Measurements from ENCODE around the gene NFKBIL1. TPM values are rescaled to one million over a fixed set of nuclear protein-coding genes. Genes with fewer than 3 reads are reported as not detected.
A peak's percentile ranks its signal among the peaks of the same experiment; 100 is the strongest.

NFKBIL1 gene
- total and polyA plus RNA-seq, 10 of the 15 experiments (the other 5 are each of a cell fraction or from before 2014, with no cell fraction given), result 0.19 to 15.1 (median 7.0) TPM

DNA sequence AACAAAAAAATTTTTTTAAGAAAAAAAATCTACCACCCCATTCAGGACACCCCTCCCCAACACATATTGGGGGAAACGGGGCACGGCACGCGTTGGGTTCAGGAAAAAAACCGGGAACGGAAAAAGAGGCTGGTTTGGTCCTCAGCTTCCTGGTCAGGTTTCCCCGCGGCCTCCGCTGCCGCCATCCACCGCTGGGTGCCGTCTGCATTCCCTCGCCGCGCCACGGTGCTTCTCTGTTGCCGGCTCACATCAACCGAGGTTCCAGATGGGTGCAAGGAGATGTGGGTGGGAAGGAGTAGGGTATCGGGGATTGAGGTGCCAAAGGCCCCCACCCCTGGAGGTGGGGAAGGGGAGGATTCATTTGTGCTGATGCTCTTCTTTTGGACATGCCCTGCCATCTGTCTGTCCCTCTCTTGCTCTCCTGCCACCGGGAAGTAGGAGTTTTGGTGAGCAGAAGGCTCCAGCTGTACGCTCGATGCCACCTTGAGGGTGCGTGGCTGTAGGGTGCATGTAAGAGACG is 12.8 kb upstream of the NFKBIL1 start:
- Histone ChIP-seq H3K9ac (ENCODE audit: control insufficient read depth, insufficient read depth, low read length) (no peak overlapping the region), H3K27ac (ENCODE audit: control insufficient read depth, insufficient read depth) (no peak overlapping the region), H3K4me1 (ENCODE audit: control insufficient read depth, insufficient read depth, low read length) (no peaks in the 10 kb centered on the region), H3K36me3 (ENCODE audit: control insufficient read depth in 2 of 2, insufficient read depth in 2 of 2, low read length in 1 of 2) (peaks cover 43 to 57% of the 10 kb centered on the region in 2 experiments), H3K9me3 (replicated peaks; ENCODE audit: control insufficient read depth, insufficient read depth, low read length) (no peaks in the 10 kb centered on the region), H2AFZ (ENCODE audit: control insufficient read depth, low read depth, low read length) (no peak overlapping the region), H3K4me3 (no peak overlapping the region), H3K4me2 (ENCODE audit: control insufficient read depth, insufficient read depth) (peak overlapping the region; percentile 13; the same call in 1 of the 2 replicates), H3K79me2 (ENCODE audit: control insufficient read depth, insufficient read depth, low read length) (peaks cover 51% of the 10 kb centered on the region), H3K27me3 (replicated peaks in 1 of 2; ENCODE audit: control insufficient read depth in 2 of 2, insufficient read depth in 2 of 2, low read length in 1 of 2) (no peaks in the 10 kb centered on the region), H4K20me1 (ENCODE audit: control insufficient read depth, insufficient read depth) (peaks cover 3% of the 10 kb centered on the region)
- intact Hi-C loops (cut with micrococcal nuclease; ENCODE audit: unreplicated experiment) (no loop called here), in situ Hi-C loops (cut with MboI) (no loop called here)
- RAD21 ChIA-PET (ENCODE audit: unreplicated experiment), result no interaction called here
- TF ChIP-seq POLR2AphosphoS2 (IDR thresholded peaks at IDR 0.05; ENCODE audit: low read depth, low read length) (0 out of 2 replicates have a peak, but pooled peaks have one; percentile 14), IKZF1 (conservative IDR thresholded peaks at IDR 0.05) (0 out of 2 replicates have a peak, but pooled peaks have one; percentile 18), YBX1 (IDR thresholded peaks at IDR 0.05) (no peak), IKZF2 (IDR thresholded peaks at IDR 0.05) (no peak), RELA (IDR thresholded peaks at IDR 0.05; ENCODE audit: borderline replicate concordance, partially characterized antibody) (no peak), POLR2A (IDR thresholded peaks at IDR 0.05; ENCODE audit: low read depth, low read length) (peak; percentile 7; the same call in 1 of the 2 replicates)
- TF ChIP-seq, protein P1, sequence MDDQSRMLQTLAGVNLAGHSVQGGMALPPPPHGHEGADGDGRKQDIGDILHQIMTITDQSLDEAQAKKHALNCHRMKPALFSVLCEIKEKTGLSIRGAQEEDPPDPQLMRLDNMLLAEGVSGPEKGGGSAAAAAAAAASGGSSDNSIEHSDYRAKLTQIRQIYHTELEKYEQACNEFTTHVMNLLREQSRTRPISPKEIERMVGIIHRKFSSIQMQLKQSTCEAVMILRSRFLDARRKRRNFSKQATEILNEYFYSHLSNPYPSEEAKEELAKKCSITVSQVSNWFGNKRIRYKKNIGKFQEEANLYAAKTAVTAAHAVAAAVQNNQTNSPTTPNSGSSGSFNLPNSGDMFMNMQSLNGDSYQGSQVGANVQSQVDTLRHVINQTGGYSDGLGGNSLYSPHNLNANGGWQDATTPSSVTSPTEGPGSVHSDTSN (IDR thresholded peaks at IDR 0.05; ENCODE audit: insufficient replicate concordance, low read depth, low read length), result no peak
- TF ChIP-seq, protein P2, sequence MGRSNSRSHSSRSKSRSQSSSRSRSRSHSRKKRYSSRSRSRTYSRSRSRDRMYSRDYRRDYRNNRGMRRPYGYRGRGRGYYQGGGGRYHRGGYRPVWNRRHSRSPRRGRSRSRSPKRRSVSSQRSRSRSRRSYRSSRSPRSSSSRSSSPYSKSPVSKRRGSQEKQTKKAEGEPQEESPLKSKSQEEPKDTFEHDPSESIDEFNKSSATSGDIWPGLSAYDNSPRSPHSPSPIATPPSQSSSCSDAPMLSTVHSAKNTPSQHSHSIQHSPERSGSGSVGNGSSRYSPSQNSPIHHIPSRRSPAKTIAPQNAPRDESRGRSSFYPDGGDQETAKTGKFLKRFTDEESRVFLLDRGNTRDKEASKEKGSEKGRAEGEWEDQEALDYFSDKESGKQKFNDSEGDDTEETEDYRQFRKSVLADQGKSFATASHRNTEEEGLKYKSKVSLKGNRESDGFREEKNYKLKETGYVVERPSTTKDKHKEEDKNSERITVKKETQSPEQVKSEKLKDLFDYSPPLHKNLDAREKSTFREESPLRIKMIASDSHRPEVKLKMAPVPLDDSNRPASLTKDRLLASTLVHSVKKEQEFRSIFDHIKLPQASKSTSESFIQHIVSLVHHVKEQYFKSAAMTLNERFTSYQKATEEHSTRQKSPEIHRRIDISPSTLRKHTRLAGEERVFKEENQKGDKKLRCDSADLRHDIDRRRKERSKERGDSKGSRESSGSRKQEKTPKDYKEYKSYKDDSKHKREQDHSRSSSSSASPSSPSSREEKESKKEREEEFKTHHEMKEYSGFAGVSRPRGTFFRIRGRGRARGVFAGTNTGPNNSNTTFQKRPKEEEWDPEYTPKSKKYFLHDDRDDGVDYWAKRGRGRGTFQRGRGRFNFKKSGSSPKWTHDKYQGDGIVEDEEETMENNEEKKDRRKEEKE (IDR thresholded peaks at IDR 0.05), result no peak
- DNase-seq (ENCODE audit: low read depth, low spot score) (no peak), ATAC-seq (no peak), FAIRE-seq (no peak)
- POLR2A ChIA-PET, result no interaction called here
- CTCF ChIA-PET, result no interaction called here
- SMC1A ChIA-PET (ENCODE audit: uncharacterized antibody, unreplicated experiment), result no interaction called here
- 90% methylated on average over 24 of the region's 24 CpGs for WGBS (ENCODE audit: insufficient coverage, insufficient replicate concordance, low lambda C conversion rate, missing lambda C conversion rate)
- TSS peak; percentile 28 for BruUV-seq (replicated peaks)
